ENCODE results near the gene ATP9A.

ATP9A gene

GRCh38 chr20:51720854-51721253 lies 47.3 kb downstream of the ATP9A start:
- no peak for DNase-seq

GRCh38 chr20:51720384-51720783 lies 47.8 kb downstream of the ATP9A start:
- DNase-seq = no peak

- DNase-seq = no peak
Observed at GRCh38 chr20:51715856-51716185, 52.4 kb downstream of the ATP9A start.

- DNase-seq = no peak
Observed at GRCh38 chr20:51715163-51715855, 52.9 kb downstream of the ATP9A start.

GRCh38 chr20:51713213-51713598 lies 55.0 kb downstream of the ATP9A start:
- no peak for DNase-seq

GRCh38 chr20:51712501-51713212 lies 55.5 kb downstream of the ATP9A start:
- DNase-seq = no peak

GRCh38 chr20:51711426-51711825 lies 56.8 kb downstream of the ATP9A start:
- no peak for DNase-seq

GRCh38 chr20:51710361-51710894 lies 57.8 kb downstream of the ATP9A start:
- DNase-seq = no peak

GRCh38 chr20:51705400-51705799 lies 62.8 kb downstream of the ATP9A start:
- DNase-seq = no peak

- DNase-seq = no peak
Observed at GRCh38 chr20:51703400-51704287, 64.5 kb downstream of the ATP9A start.

- DNase-seq = no peak
Observed at GRCh38 chr20:51702556-51702955, 65.6 kb downstream of the ATP9A start.

- no peak for DNase-seq
Observed at GRCh38 chr20:51700809-51701285, 67.3 kb downstream of the ATP9A start.

- DNase-seq = no peak
Observed at GRCh38 chr20:51698252-51698651, 69.9 kb downstream of the ATP9A start.

- no peak for DNase-seq
Observed at GRCh38 chr20:51697096-51697826, 70.9 kb downstream of the ATP9A start.

- no peak for DNase-seq
Observed at GRCh38 chr20:51696304-51697071, 71.7 kb downstream of the ATP9A start.

GRCh38 chr20:51695574-51696303 lies 72.5 kb downstream of the ATP9A start:
- DNase-seq = no peak

- no peak for DNase-seq
Observed at GRCh38 chr20:51692806-51693400, 75.3 kb downstream of the ATP9A start.

- no peak for DNase-seq
Observed at GRCh38 chr20:51691703-51692102, 76.5 kb downstream of the ATP9A start.

GRCh38 chr20:51688600-51689244 lies 79.5 kb downstream of the ATP9A start:
- no peak for DNase-seq

- DNase-seq = no peak
Observed at GRCh38 chr20:51687630-51688029, 80.6 kb downstream of the ATP9A start.

Data from CD4-positive, alpha-beta T cell treated with Interferon gamma for 1 hour (primary cell).